NT2/D1 (cell line): ENCODE data around the gene PRKN.

Source experiments
- DNase-seq: peaks from one replicate; pipeline ENCODE4 v3.0.0-alpha.2; 2011; ENCODE audit warnings: low read depth, low spot score
- H3K27me3 ChIP-seq: 2 replicates; pipeline ENCODE4 v1.6.0; 2011; ENCODE audit warnings: mild to moderate bottlenecking; ENCODE audit not compliant: insufficient read length, insufficient read depth
- H3K36me3 ChIP-seq: 2 replicates; pipeline ENCODE4 v1.6.1; 2011; ENCODE audit warnings: mild to moderate bottlenecking, low read length, mixed read lengths; ENCODE audit not compliant: insufficient read depth, insufficient read length
- H3K4me1 ChIP-seq: 2 replicates; pipeline ENCODE4 v1.5.1; 2011; ENCODE audit not compliant: insufficient read depth, insufficient read length
- H3K4me3 ChIP-seq: 2 replicates; pipeline ENCODE4 v1.5.1; 2011; ENCODE audit warnings: low read depth; ENCODE audit not compliant: insufficient read length
- H3K9ac ChIP-seq: 2 replicates; pipeline ENCODE4 v1.6.0; 2011; ENCODE audit warnings: low read depth; ENCODE audit not compliant: insufficient read length
- H3K9me3 ChIP-seq: 2 replicates; pipeline ENCODE4 v1.5.1; 2011; ENCODE audit warnings: mild to moderate bottlenecking, low read length; ENCODE audit not compliant: insufficient read depth
- SUZ12 ChIP-seq: IDR thresholded peaks from 2 replicates; pipeline ENCODE4 v1.6.1; 2011; ENCODE audit not compliant: insufficient read length, insufficient read depth; ENCODE audit errors: extremely low read depth
- YY1 ChIP-seq: IDR thresholded peaks from 2 replicates; pipeline ENCODE4 v1.6.1; 2011; ENCODE audit not compliant: insufficient read length, insufficient read depth
- ZNF274 ChIP-seq: IDR thresholded peaks from 2 replicates; pipeline ENCODE4 v1.6.1; 2011; ENCODE audit warnings: mild to moderate bottlenecking, low read depth, low read length

Gene PRKN

DNA sequence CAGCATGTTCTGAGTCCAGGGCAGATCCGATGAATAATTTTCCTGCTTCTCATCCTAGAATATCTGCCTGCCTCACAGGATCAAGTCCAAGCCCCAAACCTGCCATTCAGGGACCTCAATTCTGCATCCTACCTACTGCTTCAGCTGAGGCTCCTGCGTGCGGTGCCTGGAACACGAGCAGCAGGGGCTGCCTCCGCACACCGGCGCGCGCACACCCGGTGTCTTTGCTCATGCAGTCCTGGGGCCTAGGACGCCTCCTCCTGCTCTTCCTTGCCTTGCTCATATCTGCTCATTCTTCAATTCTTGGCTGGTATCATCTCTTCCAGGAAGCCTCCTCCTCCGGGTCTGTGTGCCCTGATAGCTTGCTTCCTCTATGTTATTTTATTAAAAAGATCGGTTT is 1372.6 kb downstream of the PRKN start:
- DNase-seq = no peak
- no peaks in the 10 kb centered on the region for H3K36me3 ChIP-seq

DNA sequence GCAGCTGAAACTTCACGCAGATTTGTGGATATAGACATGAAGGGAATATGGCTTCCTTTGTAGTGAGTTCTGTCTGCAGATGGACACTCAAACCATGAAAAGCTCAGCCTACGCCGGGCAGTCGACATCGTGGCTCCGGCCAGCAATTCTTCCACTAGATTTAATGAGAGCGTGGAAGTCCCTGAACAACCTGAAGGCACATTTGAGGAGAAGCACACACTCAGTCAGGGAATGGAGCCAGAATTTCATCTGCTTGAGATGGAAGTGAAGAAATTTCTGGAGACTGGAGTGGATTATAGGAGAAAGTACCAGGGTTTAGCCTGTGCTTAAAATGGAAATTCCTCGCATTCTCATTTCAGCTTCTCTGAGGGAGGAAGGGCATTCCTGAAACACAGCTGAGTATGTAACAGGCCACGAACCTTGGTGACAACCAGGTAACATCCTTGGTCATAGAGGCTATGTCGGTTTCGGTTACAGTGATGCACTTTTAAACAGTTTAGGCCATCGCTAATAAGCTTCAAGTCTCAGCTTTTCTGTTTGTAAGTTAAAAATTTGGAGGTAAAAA is 1373.2 kb downstream of the PRKN start:
- H3K27me3 ChIP-seq = no peaks in the 10 kb centered on the region
- H3K9ac ChIP-seq = no peak overlapping the region
- H3K4me1 ChIP-seq = peaks cover 4% of the 10 kb centered on the region
- no peaks in the 10 kb centered on the region for H3K9me3 ChIP-seq
- no peak for DNase-seq
- no peak overlapping the region for H3K4me3 ChIP-seq
- TF ChIP-seq SUZ12 (no peak), YY1 (no peak)
- H3K36me3 ChIP-seq = no peaks in the 10 kb centered on the region

More for the DNA sequence above, 1372.6 kb downstream of the PRKN start:
- H3K9me3 ChIP-seq = no peaks in the 10 kb centered on the region
- peaks cover 4% of the 10 kb centered on the region for H3K4me1 ChIP-seq
- no peak for TF ChIP-seq ZNF274
- no peak for TF ChIP-seq YY1
- TF ChIP-seq SUZ12 = no peak
- H3K4me3 ChIP-seq = no peak overlapping the region
- H3K27me3 ChIP-seq = no peaks in the 10 kb centered on the region
- H3K9ac ChIP-seq = no peak overlapping the region

GRCh38 chr6:161353208-161353613 is 1374.4 kb downstream of the PRKN start:
- no peaks in the 10 kb centered on the region for H3K9me3 ChIP-seq
- H3K4me1 ChIP-seq = peaks cover 4% of the 10 kb centered on the region
- H3K9ac ChIP-seq = no peak overlapping the region
- H3K4me3 ChIP-seq = no peak overlapping the region
- no peaks in the 10 kb centered on the region for H3K27me3 ChIP-seq
- no peaks in the 10 kb centered on the region for H3K36me3 ChIP-seq
- DNase-seq = peak; percentile 46
- TF ChIP-seq YY1 (no peak), ZNF274 (no peak), SUZ12 (no peak)

DNA sequence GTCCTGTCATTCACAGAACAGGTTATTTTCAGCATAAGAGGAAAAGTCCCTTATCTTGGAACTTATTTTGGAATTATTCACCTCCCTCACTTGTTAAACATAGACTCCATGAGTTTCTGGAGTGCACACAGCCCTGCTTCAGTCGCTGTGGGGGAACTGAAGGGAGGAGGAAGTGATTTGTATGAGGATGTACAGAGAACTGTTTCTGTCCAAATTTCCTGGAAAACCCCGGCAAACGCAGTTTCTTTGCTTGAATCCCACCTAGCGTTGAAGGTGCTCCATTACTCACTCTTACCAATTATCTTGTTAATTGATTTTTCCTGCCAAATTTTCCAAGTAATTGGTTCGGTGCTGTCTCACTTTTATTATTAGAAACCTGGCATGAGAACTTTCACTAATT is 1375.7 kb downstream of the PRKN start:
- peaks cover 4% of the 10 kb centered on the region for H3K4me1 ChIP-seq
- DNase-seq = no peak
- no peak overlapping the region for H3K4me3 ChIP-seq
- H3K9me3 ChIP-seq = no peaks in the 10 kb centered on the region
- no peak overlapping the region for H3K9ac ChIP-seq
- no peaks in the 10 kb centered on the region for H3K36me3 ChIP-seq
- TF ChIP-seq SUZ12 = no peak
- TF ChIP-seq ZNF274 = no peak
- TF ChIP-seq YY1 = no peak
- no peaks in the 10 kb centered on the region for H3K27me3 ChIP-seq

GRCh38 chr6:161349886-161350285 is 1377.7 kb downstream of the PRKN start:
- Histone ChIP-seq H3K4me3 (no peak overlapping the region), H3K27me3 (no peaks in the 10 kb centered on the region), H3K9me3 (no peaks in the 10 kb centered on the region), H3K9ac (no peak overlapping the region), H3K36me3 (no peaks in the 10 kb centered on the region), H3K4me1 (no peaks in the 10 kb centered on the region)
- no peak for TF ChIP-seq ZNF274
- TF ChIP-seq YY1 = no peak
- no peak for TF ChIP-seq SUZ12
- DNase-seq = no peak

DNA sequence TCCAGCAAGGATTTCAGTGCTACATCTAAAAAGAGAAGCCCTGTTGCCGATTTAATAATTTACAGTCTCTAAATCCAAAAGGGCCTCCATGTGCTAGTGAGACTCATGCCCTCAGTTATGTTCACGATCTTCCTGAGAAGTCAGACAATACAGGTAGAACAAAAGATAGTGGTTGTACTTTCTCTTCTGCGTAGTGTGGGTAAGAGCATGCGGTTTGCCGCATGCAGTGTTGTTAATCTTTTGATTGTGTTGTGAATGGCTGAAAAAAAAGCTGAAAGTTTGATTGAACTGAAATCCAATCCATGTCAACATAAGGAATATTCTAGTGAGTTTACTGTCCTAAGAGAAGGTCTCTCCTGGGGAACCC is 1379.0 kb downstream of the PRKN start:
- Histone ChIP-seq H3K9ac (no peak overlapping the region), H3K27me3 (no peaks in the 10 kb centered on the region), H3K36me3 (no peaks in the 10 kb centered on the region), H3K4me3 (no peak overlapping the region), H3K4me1 (no peaks in the 10 kb centered on the region), H3K9me3 (no peaks in the 10 kb centered on the region)
- TF ChIP-seq SUZ12 (no peak), YY1 (no peak), ZNF274 (no peak)
- no peak for DNase-seq

DNA sequence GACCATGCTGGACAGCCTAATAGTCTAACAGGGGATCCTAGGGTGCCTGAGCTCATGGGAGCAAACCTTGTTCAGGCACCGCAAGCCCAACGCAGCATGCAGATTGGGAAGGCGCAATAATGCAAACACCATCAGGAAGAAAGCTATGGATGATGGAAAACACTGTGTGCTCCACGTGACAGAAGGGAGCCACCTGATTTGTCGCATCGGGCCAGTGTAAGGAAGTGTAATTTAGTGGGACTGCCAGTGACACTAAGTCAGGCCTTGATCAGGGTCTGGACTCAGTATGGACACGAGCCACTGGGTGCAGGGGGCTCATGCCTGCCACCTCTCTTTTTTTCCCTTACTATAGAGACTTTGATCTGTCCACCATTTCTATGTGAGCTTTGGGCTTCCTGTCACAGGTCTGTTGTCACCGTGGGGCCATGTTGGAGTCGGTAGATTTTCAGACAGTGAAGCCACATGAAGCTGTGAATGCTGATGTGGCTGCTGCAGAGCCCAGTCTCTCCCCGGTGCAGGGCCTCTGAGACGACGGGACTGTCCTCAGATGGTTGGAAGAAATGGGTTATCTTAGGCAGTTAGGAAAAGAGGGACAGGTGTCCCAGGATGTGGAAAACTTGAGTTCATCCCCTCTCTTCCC is 1379.5 kb downstream of the PRKN start:
- Histone ChIP-seq H3K9ac (no peak overlapping the region), H3K27me3 (no peaks in the 10 kb centered on the region), H3K4me1 (no peaks in the 10 kb centered on the region), H3K36me3 (no peaks in the 10 kb centered on the region), H3K4me3 (no peak overlapping the region), H3K9me3 (no peaks in the 10 kb centered on the region)
- no peak for DNase-seq
- TF ChIP-seq YY1 (no peak), SUZ12 (no peak), ZNF274 (no peak)

DNA sequence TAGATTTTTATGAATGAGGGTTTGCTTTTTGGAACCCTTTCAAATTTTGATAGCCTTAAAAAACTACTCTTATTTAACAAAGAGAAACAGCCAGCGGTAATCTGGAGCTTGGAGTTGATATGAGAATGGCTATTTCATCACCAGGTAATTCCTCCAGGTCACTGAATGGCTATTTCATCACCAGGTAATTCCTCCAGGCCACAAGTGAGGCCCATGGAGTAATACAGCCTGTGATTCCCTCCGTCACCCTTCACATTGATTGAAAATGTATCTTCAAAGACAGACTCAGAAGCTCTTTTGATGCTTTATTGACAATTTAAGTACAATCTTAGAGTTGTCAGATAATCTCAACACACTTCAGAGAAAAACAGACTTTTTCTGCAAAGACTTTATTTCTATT is 1380.4 kb downstream of the PRKN start:
- no peak for DNase-seq
- no peaks in the 10 kb centered on the region for H3K9me3 ChIP-seq
- H3K4me3 ChIP-seq = no peak overlapping the region
- TF ChIP-seq YY1 = no peak
- TF ChIP-seq ZNF274 = no peak
- TF ChIP-seq SUZ12 = no peak
- no peaks in the 10 kb centered on the region for H3K36me3 ChIP-seq
- H3K9ac ChIP-seq = no peak overlapping the region
- H3K4me1 ChIP-seq = no peaks in the 10 kb centered on the region
- H3K27me3 ChIP-seq = no peaks in the 10 kb centered on the region
